H9 (cell line): ENCODE data around the gene ABCC3. TPM values are rescaled to one million over a fixed set of nuclear protein-coding genes. Genes with fewer than 3 reads are reported as not detected.

Source experiments
- DNase-seq: peaks from one replicate; pipeline ENCODE4 v3.0.0-alpha.2; 2017
- H2AFZ ChIP-seq: one replicate; pipeline ENCODE4 v1.6.1; 2013; ENCODE audit warnings: mild to moderate bottlenecking, low read length, control low read depth, moderate library complexity
- H2AK5ac ChIP-seq: 2 replicates; pipeline ENCODE4 v1.6.1; 2013; ENCODE audit warnings: low read length, control low read depth, mixed read lengths; ENCODE audit not compliant: insufficient read length
- H2BK120ac ChIP-seq: one replicate; pipeline ENCODE4 v1.6.1; 2013; ENCODE audit warnings: low read depth, mild to moderate bottlenecking, low read length, control low read depth, inconsistent platforms; ENCODE audit not compliant: poor library complexity, severe bottlenecking
- H2BK12ac ChIP-seq: 2 replicates; pipeline ENCODE4 v1.6.1; 2013; ENCODE audit warnings: low read length, control low read depth, mixed read lengths, low read depth; ENCODE audit not compliant: insufficient read length
- H2BK15ac ChIP-seq: 2 replicates; pipeline ENCODE4 v1.6.1; 2013; ENCODE audit warnings: low read depth, low read length, control low read depth
- H2BK20ac ChIP-seq: one replicate; pipeline ENCODE4 v1.6.1; 2013; ENCODE audit warnings: low read depth, mild to moderate bottlenecking, low read length, control low read depth, inconsistent platforms; ENCODE audit not compliant: poor library complexity, severe bottlenecking
- H2BK5ac ChIP-seq: 2 replicates; pipeline ENCODE4 v1.6.1; 2013; ENCODE audit warnings: low read length, control low read depth, mixed read lengths; ENCODE audit not compliant: insufficient read length
- H3K14ac ChIP-seq: 2 replicates; pipeline ENCODE4 v1.6.1; 2013; ENCODE audit warnings: low read length, control low read depth; ENCODE audit not compliant: insufficient read depth
- H3K18ac ChIP-seq: 2 replicates; pipeline ENCODE4 v1.6.1; 2013; ENCODE audit warnings: low read depth, mild to moderate bottlenecking, mixed read lengths, low read length, control low read depth; ENCODE audit not compliant: insufficient read length
- H3K23ac ChIP-seq: 2 replicates; pipeline ENCODE4 v1.6.1; 2013; ENCODE audit warnings: low read length, control low read depth, mixed read lengths, low read depth; ENCODE audit not compliant: insufficient read length
- H3K23me2 ChIP-seq: 2 replicates; pipeline ENCODE4 v1.6.1; 2013; ENCODE audit warnings: low read depth, mild to moderate bottlenecking, mixed read lengths, low read length, control low read depth; ENCODE audit not compliant: insufficient read length, poor library complexity, severe bottlenecking
- H3K27ac ChIP-seq: 2 replicates; pipeline ENCODE4 v1.5.1; 2013; ENCODE audit warnings: low read length, control low read depth, mixed read lengths, low read depth; ENCODE audit not compliant: insufficient read length
- H3K27me3 ChIP-seq: 2 replicates; pipeline ENCODE4 v1.6.1; 2013; ENCODE audit warnings: low read length, control low read depth, inconsistent platforms; ENCODE audit not compliant: insufficient read depth
- H3K4ac ChIP-seq: 2 replicates; pipeline ENCODE4 v1.6.1; 2013; ENCODE audit warnings: low read depth, mild to moderate bottlenecking, control low read depth, inconsistent platforms, low read length, moderate library complexity
- H3K4me1 ChIP-seq: 2 replicates; pipeline ENCODE4 v1.6.1; 2013; ENCODE audit warnings: low read length, control low read depth, inconsistent platforms; ENCODE audit not compliant: insufficient read depth
- H3K4me2 ChIP-seq: 2 replicates; pipeline ENCODE4 v1.6.1; 2013; ENCODE audit warnings: low read length, control low read depth, mixed read lengths; ENCODE audit not compliant: insufficient read length, insufficient read depth
- H3K56ac ChIP-seq: 2 replicates; pipeline ENCODE4 v1.6.1; 2013; ENCODE audit warnings: low read depth, mild to moderate bottlenecking, mixed read lengths, low read length, control low read depth; ENCODE audit not compliant: insufficient read length
- H3K79me1 ChIP-seq: 2 replicates; pipeline ENCODE4 v1.6.1; 2013; ENCODE audit warnings: low read depth, mild to moderate bottlenecking, moderate library complexity, low read length, control low read depth, inconsistent platforms; ENCODE audit not compliant: insufficient read depth, poor library complexity, severe bottlenecking
- H3K79me2 ChIP-seq: 2 replicates; pipeline ENCODE4 v1.6.1; 2013; ENCODE audit warnings: low read length, control low read depth, inconsistent platforms; ENCODE audit not compliant: insufficient read depth
- H3K9ac ChIP-seq: 2 replicates; pipeline ENCODE4 v1.6.1; 2013; ENCODE audit warnings: low read length, control low read depth, mixed read lengths; ENCODE audit not compliant: insufficient read length; ENCODE audit errors: extremely low read depth
- H3K9me3 ChIP-seq: one replicate; pipeline ENCODE4 v1.6.1; 2013; ENCODE audit warnings: low read depth, low read length, inconsistent platforms; ENCODE audit not compliant: control insufficient read depth
- H3T11ph ChIP-seq: one replicate; pipeline ENCODE4 v1.6.1; 2013; ENCODE audit warnings: mild to moderate bottlenecking, low read length, control low read depth, inconsistent platforms
- H4K20me1 ChIP-seq: one replicate; pipeline ENCODE4 v1.6.1; 2013; ENCODE audit not compliant: control insufficient read depth, insufficient read length, insufficient read depth
- H4K5ac ChIP-seq: 2 replicates; pipeline ENCODE4 v1.6.1; 2013; ENCODE audit warnings: low read depth, mild to moderate bottlenecking, mixed read lengths, low read length, control low read depth; ENCODE audit not compliant: insufficient read length
- H4K8ac ChIP-seq: replicated peaks from 2 replicates; pipeline ENCODE4 v1.6.1; 2013; ENCODE audit warnings: low read length, control low read depth, mixed read lengths, low read depth; ENCODE audit not compliant: insufficient read length
- H4K91ac ChIP-seq: 2 replicates; pipeline ENCODE4 v1.6.1; 2013; ENCODE audit warnings: low read depth, mild to moderate bottlenecking, moderate library complexity, mixed read lengths, low read length, control low read depth; ENCODE audit not compliant: insufficient read length
- H3K27ac Mint-ChIP-seq, 3 experiments: 2 replicates in 2 of 3; 3 replicates in 1 of 3; pipeline ENCODE4 v1.8.0; 2020 to 2021; ENCODE audit warnings: mixed read lengths in 3 of 3, mild to moderate bottlenecking in 1 of 3, moderate library complexity in 1 of 3
- H3K27me3 Mint-ChIP-seq: 2 replicates; pipeline ENCODE4 v1.8.0; 2021; ENCODE audit warnings: low read depth, mild to moderate bottlenecking, moderate library complexity, mixed read lengths
- H3K36me3 Mint-ChIP-seq, 3 experiments: 2 replicates in 2 of 3; 3 replicates in 1 of 3; pipeline ENCODE4 v1.8.0; 2020 to 2021; ENCODE audit warnings: low read depth in 3 of 3, mixed read lengths in 3 of 3; ENCODE audit not compliant: insufficient read depth in 1 of 3
- H3K4me1 Mint-ChIP-seq, 2 experiments: 2 replicates each; pipeline ENCODE4 v1.8.0; 2020; ENCODE audit warnings: mixed read lengths in 2 of 2
- H3K4me3 Mint-ChIP-seq, 2 experiments: 2 replicates in 1 of 2; 3 replicates in 1 of 2; pipeline ENCODE4 v1.8.0; 2020 to 2021; ENCODE audit warnings: mild to moderate bottlenecking in 2 of 2, mixed read lengths in 2 of 2, moderate library complexity in 1 of 2
- H3K9me3 Mint-ChIP-seq, 2 experiments: 2 replicates in 1 of 2; 3 replicates in 1 of 2; pipeline ENCODE4 v1.8.0; 2020; ENCODE audit warnings: mild to moderate bottlenecking in 2 of 2, mixed read lengths in 2 of 2, moderate library complexity in 1 of 2
- CTCF ChIP-seq: fragments of 200-600 bp; sonication (generic); conservative IDR thresholded peaks from 3 replicates; pipeline ENCODE4 v1.8.0; 2021; ENCODE audit warnings: antibody characterized with exemption, mild to moderate bottlenecking
- WGBS: extraction: QIAGEN DNeasy Blood & Tissue Kit; methylation state at CpG from one replicate; pipeline ENCODE4 v1.1.7; 2013; ENCODE audit warnings: missing lambda C conversion rate, low lambda C conversion rate, mixed read lengths; ENCODE audit not compliant: insufficient read length; ENCODE audit errors: extremely low coverage; 5-methylcytosine and 5-hydroxymethylcytosine counted together
- total RNA-seq: library from RNA; stranded (reverse); gene quantifications from 2 replicates; pipeline ENCODE4 v1.2.1, GENCODE V29; 2021

Gene ABCC3
- total RNA-seq, 1 experiment from 2014 or later, result 0.31 TPM

- Histone ChIP-seq H3K18ac (no peak overlapping the region), H2BK120ac (no peak overlapping the region), H3K9me3 (no peaks in the 10 kb centered on the region), H2BK20ac (no peak overlapping the region), H3T11ph (no peak overlapping the region), H2AFZ (no peak overlapping the region), H2BK15ac (no peak overlapping the region), H3K27me3 (no peaks in the 10 kb centered on the region), H3K9ac (no peak overlapping the region), H3K79me2 (no peaks in the 10 kb centered on the region), H2BK5ac (no peak overlapping the region), H3K56ac (no peak overlapping the region), H3K23me2 (no peaks in the 10 kb centered on the region), H4K91ac (no peak overlapping the region), H3K4me1 (no peaks in the 10 kb centered on the region), H3K79me1 (no peaks in the 10 kb centered on the region), H4K5ac (no peak overlapping the region), H2AK5ac (no peak overlapping the region), H3K23ac (no peak overlapping the region), H3K27ac (no peak overlapping the region), H3K4me2 (no peak overlapping the region), H4K8ac (no peak overlapping the region), H3K14ac (no peak overlapping the region), H3K4ac (no peak overlapping the region), H4K20me1 (no peaks in the 10 kb centered on the region), H2BK12ac (no peak overlapping the region)
- peaks cover 38 to 57% of the 10 kb centered on the region in 2 experiments for H3K4me1 Mint-ChIP-seq
- no peaks in the 10 kb centered on the region for H3K36me3 Mint-ChIP-seq
- peak overlapping the region in 2 of 3 experiments; percentile 23 to 41; a peak in 4 of 7 replicates for H3K27ac Mint-ChIP-seq
- no peak for DNase-seq
- H3K27me3 Mint-ChIP-seq, result no peaks in the 10 kb centered on the region
- TF ChIP-seq CTCF, result no peak
- H3K4me3 Mint-ChIP-seq, result no peak overlapping the region
- WGBS, result no CpG with 5 or more reads among the region's 17 CpGs
- no peaks in the 10 kb centered on the region; a peak in 1 of 5 replicates for H3K9me3 Mint-ChIP-seq
Observed at GRCh38 chr17:50685691-50686493, 51.2 kb downstream of the ABCC3 start.
